Mesenchymal stem cell (in vitro differentiated cells and primary cell): ENCODE measurements around the gene MAP7.

ENCODE experiments used
- DNase-seq: peaks from one replicate; pipeline ENCODE4 v3.0.0-alpha.2; 2013
- H2AFZ ChIP-seq: one replicate; pipeline ENCODE4 v1.6.1; 2013; ENCODE audit warnings: low read depth, mild to moderate bottlenecking, control low read depth, inconsistent platforms, low read length, moderate library complexity
- H2AK5ac ChIP-seq: 2 replicates; pipeline ENCODE4 v1.6.1; 2013; ENCODE audit warnings: low read length, moderate library complexity, mild to moderate bottlenecking, inconsistent platforms; ENCODE audit not compliant: severe bottlenecking
- H2BK120ac ChIP-seq: one replicate; pipeline ENCODE4 v1.6.1; 2013; ENCODE audit warnings: low read depth, mild to moderate bottlenecking, inconsistent platforms, low read length, moderate library complexity
- H2BK12ac ChIP-seq, 2 experiments: one replicate each; pipeline ENCODE4 v1.6.1; 2013; ENCODE audit warnings: inconsistent platforms in 2 of 2, low read length in 2 of 2, mild to moderate bottlenecking in 2 of 2, moderate library complexity in 2 of 2, control low read depth in 1 of 2
- H2BK15ac ChIP-seq: one replicate; pipeline ENCODE4 v1.6.1; 2013; ENCODE audit warnings: mild to moderate bottlenecking, low read depth, inconsistent platforms; ENCODE audit not compliant: poor library complexity, severe bottlenecking
- H2BK5ac ChIP-seq: 2 replicates; pipeline ENCODE4 v1.6.1; 2013; ENCODE audit warnings: low read depth, mild to moderate bottlenecking, low read length, control low read depth, inconsistent platforms; ENCODE audit not compliant: poor library complexity, severe bottlenecking
- H3K14ac ChIP-seq, 2 experiments: one replicate each; pipeline ENCODE4 v1.6.1; 2013; ENCODE audit warnings: inconsistent platforms in 2 of 2, low read length in 2 of 2, control low read depth in 1 of 2, mild to moderate bottlenecking in 1 of 2, moderate library complexity in 1 of 2
- H3K18ac ChIP-seq, 2 experiments: one replicate each; pipeline ENCODE4 v1.6.1; 2013; ENCODE audit warnings: inconsistent platforms in 2 of 2, low read length in 2 of 2, control low read depth in 1 of 2, low read depth in 1 of 2, mild to moderate bottlenecking in 1 of 2
- H3K23ac ChIP-seq, 2 experiments: one replicate each; pipeline ENCODE4 v1.6.1; 2013; ENCODE audit warnings: inconsistent platforms in 2 of 2, low read length in 2 of 2, mild to moderate bottlenecking in 2 of 2, moderate library complexity in 2 of 2, control low read depth in 1 of 2
- H3K27ac ChIP-seq: 2 replicates; pipeline ENCODE4 v1.5.1; 2013; ENCODE audit warnings: mild to moderate bottlenecking, moderate library complexity, low read length, control low read depth, inconsistent platforms; ENCODE audit not compliant: poor library complexity, severe bottlenecking
- H3K27me3 ChIP-seq, 2 experiments: 2 replicates each; pipeline versions ENCODE4 v1.6.1 to v1.7.0; 2013; ENCODE audit warnings: low read length in 2 of 2, mild to moderate bottlenecking in 2 of 2, moderate library complexity in 2 of 2, control low read depth in 1 of 2, inconsistent platforms in 1 of 2; ENCODE audit not compliant: control insufficient read depth in 1 of 2, insufficient read depth in 1 of 2
- H3K36me3 ChIP-seq, 2 experiments: 2 replicates each; pipeline versions ENCODE4 v1.6.1 to v1.7.0; 2013; ENCODE audit warnings: low read length in 2 of 2, control low read depth in 1 of 2, inconsistent platforms in 1 of 2, low read depth in 1 of 2, mild to moderate bottlenecking in 1 of 2; ENCODE audit not compliant: insufficient read depth in 2 of 2, control insufficient read depth in 1 of 2
- H3K4ac ChIP-seq, 2 experiments: one replicate each; pipeline ENCODE4 v1.6.1; 2013; ENCODE audit warnings: inconsistent platforms in 2 of 2, low read length in 2 of 2, mild to moderate bottlenecking in 2 of 2, moderate library complexity in 2 of 2, control low read depth in 1 of 2, low read depth in 1 of 2
- H3K4me1 ChIP-seq: 2 replicates; pipeline ENCODE4 v1.6.1; 2013; ENCODE audit warnings: low read depth, low read length, control low read depth; ENCODE audit not compliant: control insufficient read depth, insufficient read depth
- H3K4me2 ChIP-seq: 2 replicates; pipeline ENCODE4 v1.6.1; 2013; ENCODE audit warnings: low read length, mild to moderate bottlenecking, inconsistent platforms; ENCODE audit not compliant: poor library complexity, severe bottlenecking
- H3K4me3 ChIP-seq, 2 experiments: 2 replicates each; pipeline versions ENCODE4 v1.5.1 to v1.7.0; 2013; ENCODE audit warnings: low read length in 2 of 2, mild to moderate bottlenecking in 2 of 2, control low read depth in 1 of 2, low read depth in 1 of 2; ENCODE audit not compliant: insufficient read depth in 1 of 2
- H3K79me1 ChIP-seq: replicated peaks from 2 replicates; pipeline ENCODE4 v1.6.1; 2013; ENCODE audit warnings: mild to moderate bottlenecking, control low read depth, low read length, inconsistent platforms; ENCODE audit not compliant: poor library complexity, severe bottlenecking
- H3K9ac ChIP-seq: 2 replicates; pipeline ENCODE4 v1.7.0; 2013; ENCODE audit warnings: mild to moderate bottlenecking, low read length, moderate library complexity
- H3K9me3 ChIP-seq: 2 replicates; pipeline ENCODE4 v1.7.0; 2013; ENCODE audit warnings: mild to moderate bottlenecking, low read length; ENCODE audit not compliant: control insufficient read depth
- H4K8ac ChIP-seq: one replicate; pipeline ENCODE4 v1.6.1; 2013; ENCODE audit warnings: inconsistent platforms, mild to moderate bottlenecking, low read length, moderate library complexity
- H4K91ac ChIP-seq: one replicate; pipeline ENCODE4 v1.6.1; 2013; ENCODE audit warnings: mild to moderate bottlenecking, low read length, inconsistent platforms
- WGBS: methylation state at CpG from one replicate; pipeline ENCODE4 v1.1.7; 2013; ENCODE audit warnings: mixed read lengths; 5-methylcytosine and 5-hydroxymethylcytosine counted together

MAP7 gene

DNA sequence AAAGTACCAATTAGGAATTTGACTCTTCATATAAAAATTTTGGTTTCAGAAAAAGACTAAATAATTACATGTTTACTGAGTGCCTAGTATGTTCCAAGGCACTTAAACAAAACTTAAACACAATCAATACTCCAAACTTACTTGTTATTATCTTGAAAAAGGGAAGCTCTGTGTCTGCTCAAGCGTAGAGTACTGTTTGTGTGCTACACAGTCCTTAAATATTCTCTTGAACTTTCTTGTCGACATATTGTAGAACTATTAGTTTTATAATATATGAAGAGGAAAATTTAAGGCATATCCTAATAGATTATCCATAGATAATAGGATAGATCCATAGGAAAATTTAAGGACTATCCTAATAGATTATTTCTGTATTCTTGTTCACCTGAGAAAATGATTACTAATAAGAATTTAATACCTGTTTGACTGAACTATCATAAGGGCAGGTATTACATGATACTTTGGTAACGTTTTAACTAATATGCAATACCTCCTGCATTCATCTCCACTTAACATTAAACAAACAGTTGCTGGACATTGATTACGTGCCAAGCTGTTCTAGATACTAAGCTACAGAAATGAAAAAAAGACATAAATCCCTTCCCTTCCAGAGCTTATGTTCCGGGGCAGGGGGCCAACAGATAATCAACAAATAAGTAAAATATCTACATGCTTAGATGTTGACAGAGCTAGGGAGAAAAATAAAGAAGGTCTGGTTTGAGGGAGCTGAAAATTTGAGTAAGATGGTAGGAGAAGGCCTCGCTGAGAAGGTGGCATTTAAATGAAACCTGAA is 145.4 kb downstream of the MAP7 start:
- no peak overlapping the region for H2AFZ ChIP-seq
- no peaks in the 10 kb centered on the region for H3K27me3 ChIP-seq
- H2BK12ac ChIP-seq = no peak overlapping the region
- no peak overlapping the region for H3K4me3 ChIP-seq
- DNase-seq = no peak
- no peaks in the 10 kb centered on the region for H3K36me3 ChIP-seq
- no peak overlapping the region for H4K91ac ChIP-seq
- H2AK5ac ChIP-seq = no peak overlapping the region
- H2BK5ac ChIP-seq = no peak overlapping the region
- 92% methylated on average over 4 of the region's 6 CpGs for WGBS
- no peak overlapping the region for H3K23ac ChIP-seq
- H3K14ac ChIP-seq = no peak overlapping the region
- no peak overlapping the region for H3K4me2 ChIP-seq
- H3K9ac ChIP-seq = no peak overlapping the region
- no peak overlapping the region for H2BK120ac ChIP-seq
- H3K27ac ChIP-seq = no peak overlapping the region
- no peak overlapping the region for H2BK15ac ChIP-seq
- no peaks in the 10 kb centered on the region for H3K9me3 ChIP-seq
- no peaks in the 10 kb centered on the region for H3K4me1 ChIP-seq
- H3K18ac ChIP-seq = no peak overlapping the region
- no peaks in the 10 kb centered on the region for H3K79me1 ChIP-seq
- no peak overlapping the region for H4K8ac ChIP-seq
- no peak overlapping the region for H3K4ac ChIP-seq

DNA sequence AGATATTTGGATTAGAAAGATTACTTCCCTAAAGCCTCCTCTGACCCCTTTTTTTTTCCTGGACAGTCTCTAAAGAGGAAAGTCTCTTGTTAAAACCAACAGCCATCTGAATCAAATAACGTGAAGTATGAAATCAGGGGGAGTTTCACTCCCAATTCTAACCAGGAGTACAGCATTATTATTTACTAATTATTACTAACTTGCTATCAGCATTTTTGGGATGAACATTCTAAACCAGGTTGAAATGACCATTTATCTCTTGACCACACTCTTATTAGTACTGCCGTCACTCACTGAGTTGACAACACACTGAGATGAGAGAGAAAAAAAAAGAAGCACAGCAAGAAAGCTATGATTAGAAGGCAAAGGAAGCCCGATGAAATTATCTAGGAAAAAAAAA is 146.2 kb downstream of the MAP7 start:
- Histone ChIP-seq H3K27ac (no peak overlapping the region), H3K14ac (no peak overlapping the region), H3K4me3 (no peak overlapping the region), H2AK5ac (no peak overlapping the region), H3K79me1 (no peaks in the 10 kb centered on the region), H2BK15ac (no peak overlapping the region), H3K9me3 (no peaks in the 10 kb centered on the region), H3K4ac (no peak overlapping the region), H2BK5ac (no peak overlapping the region), H2BK120ac (no peak overlapping the region), H4K91ac (no peak overlapping the region), H3K4me2 (no peak overlapping the region), H3K27me3 (no peaks in the 10 kb centered on the region), H3K18ac (no peak overlapping the region), H3K9ac (peak overlapping the region; percentile 83), H3K23ac (no peak overlapping the region), H3K4me1 (no peaks in the 10 kb centered on the region), H2AFZ (no peak overlapping the region), H2BK12ac (no peak overlapping the region), H4K8ac (no peak overlapping the region), H3K36me3 (no peaks in the 10 kb centered on the region)
- no CpG with 5 or more reads among the region's 3 CpGs for WGBS
- DNase-seq = no peak

DNA sequence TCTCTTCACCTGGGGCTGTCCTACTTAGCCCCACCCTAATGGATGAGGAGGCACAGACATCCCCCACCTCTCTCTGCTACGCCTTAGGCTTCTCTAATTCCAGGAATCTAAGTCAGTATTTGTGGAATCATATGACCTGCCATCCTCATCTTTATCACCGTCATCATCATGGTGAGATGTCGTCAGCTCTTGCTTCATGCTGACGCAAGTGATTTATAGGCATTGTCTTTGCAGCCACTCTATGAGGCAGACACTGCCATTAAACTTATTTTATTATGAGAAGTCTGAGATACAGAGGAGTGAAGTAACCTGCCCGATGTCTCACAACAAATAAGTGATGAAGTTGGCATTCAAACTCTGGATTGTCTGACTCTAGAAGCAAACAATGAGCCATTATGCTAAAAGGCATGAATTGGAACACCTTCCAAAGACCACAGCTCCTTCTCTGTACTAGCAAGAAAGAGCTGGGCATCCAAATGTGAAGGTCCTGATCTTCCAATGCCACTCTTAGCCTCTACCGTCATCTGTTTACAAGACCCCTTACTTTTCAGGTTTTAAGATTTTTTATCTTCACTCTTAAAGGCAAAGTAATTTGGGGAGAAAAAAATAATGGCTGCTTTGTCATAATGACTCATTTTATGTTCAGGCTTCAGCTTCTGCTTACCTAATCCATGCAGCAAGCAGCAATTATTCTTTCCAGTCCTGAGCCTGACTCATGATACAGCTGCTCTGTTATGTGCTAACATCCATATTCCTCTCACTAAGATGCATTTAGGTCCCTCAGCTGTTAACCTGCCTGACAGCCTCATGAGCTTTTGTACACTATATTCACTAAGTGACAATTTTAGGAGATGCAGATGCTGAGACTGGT is 146.9 kb downstream of the MAP7 start:
- Histone ChIP-seq H2AK5ac (no peak overlapping the region), H2AFZ (no peak overlapping the region), H3K27ac (peak overlapping the region; percentile 25), H3K4me1 (no peaks in the 10 kb centered on the region), H3K14ac (no peak overlapping the region), H3K4ac (no peak overlapping the region), H3K9ac (peak overlapping the region; percentile 83), H4K8ac (no peak overlapping the region), H3K27me3 (no peaks in the 10 kb centered on the region), H3K18ac (peak overlapping the region in 1 of 2 experiments; percentile 35), H3K9me3 (no peaks in the 10 kb centered on the region), H3K79me1 (no peaks in the 10 kb centered on the region), H2BK120ac (no peak overlapping the region), H3K4me2 (no peak overlapping the region), H2BK15ac (no peak overlapping the region), H3K36me3 (no peaks in the 10 kb centered on the region), H3K23ac (no peak overlapping the region), H2BK12ac (no peak overlapping the region), H4K91ac (no peak overlapping the region), H2BK5ac (no peak overlapping the region), H3K4me3 (peak overlapping the region in 1 of 2 experiments; percentile 29)
- peak; percentile 91 for DNase-seq
- 38% methylated on average over 4 of the region's 6 CpGs for WGBS

DNA sequence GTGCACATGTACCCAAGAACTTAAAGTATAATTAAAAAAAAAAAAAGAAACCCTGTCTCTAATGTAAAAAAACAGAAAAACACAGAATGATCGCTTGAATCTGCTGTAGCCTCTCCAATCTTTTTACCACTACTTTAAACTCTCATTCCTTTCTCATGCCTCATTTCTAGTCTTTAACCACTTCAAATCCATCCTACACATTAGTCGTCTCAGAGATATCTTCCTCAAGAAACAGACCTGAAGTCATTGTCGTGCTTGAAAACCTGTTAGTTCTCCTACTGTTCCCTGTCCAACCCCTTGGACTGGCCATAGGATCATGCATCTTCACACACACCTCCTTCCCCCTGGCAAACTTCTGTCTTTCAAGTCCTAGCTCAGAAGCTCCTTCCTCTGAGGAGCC is 148.5 kb downstream of the MAP7 start:
- Histone ChIP-seq H3K23ac (no peak overlapping the region), H3K4me2 (no peak overlapping the region), H3K9me3 (no peaks in the 10 kb centered on the region), H3K79me1 (no peaks in the 10 kb centered on the region), H3K4me3 (no peak overlapping the region), H3K4me1 (no peaks in the 10 kb centered on the region), H2BK120ac (no peak overlapping the region), H3K36me3 (no peaks in the 10 kb centered on the region), H3K14ac (no peak overlapping the region), H2BK5ac (no peak overlapping the region), H2AFZ (no peak overlapping the region), H2BK12ac (no peak overlapping the region), H3K27ac (no peak overlapping the region), H4K8ac (no peak overlapping the region), H3K4ac (no peak overlapping the region), H4K91ac (no peak overlapping the region), H3K18ac (no peak overlapping the region), H3K9ac (peak overlapping the region; percentile 0), H2BK15ac (no peak overlapping the region), H2AK5ac (no peak overlapping the region), H3K27me3 (no peaks in the 10 kb centered on the region)
- 27% methylated on average over 3 of the region's 3 CpGs for WGBS
- DNase-seq = peak; percentile 33
